ENCODE measurements around the gene INSYN2B.

GRCh38 chr5:169989365-169989764 lies 9.1 kb upstream of the INSYN2B start:
- TF ChIP-seq, protein P1, sequence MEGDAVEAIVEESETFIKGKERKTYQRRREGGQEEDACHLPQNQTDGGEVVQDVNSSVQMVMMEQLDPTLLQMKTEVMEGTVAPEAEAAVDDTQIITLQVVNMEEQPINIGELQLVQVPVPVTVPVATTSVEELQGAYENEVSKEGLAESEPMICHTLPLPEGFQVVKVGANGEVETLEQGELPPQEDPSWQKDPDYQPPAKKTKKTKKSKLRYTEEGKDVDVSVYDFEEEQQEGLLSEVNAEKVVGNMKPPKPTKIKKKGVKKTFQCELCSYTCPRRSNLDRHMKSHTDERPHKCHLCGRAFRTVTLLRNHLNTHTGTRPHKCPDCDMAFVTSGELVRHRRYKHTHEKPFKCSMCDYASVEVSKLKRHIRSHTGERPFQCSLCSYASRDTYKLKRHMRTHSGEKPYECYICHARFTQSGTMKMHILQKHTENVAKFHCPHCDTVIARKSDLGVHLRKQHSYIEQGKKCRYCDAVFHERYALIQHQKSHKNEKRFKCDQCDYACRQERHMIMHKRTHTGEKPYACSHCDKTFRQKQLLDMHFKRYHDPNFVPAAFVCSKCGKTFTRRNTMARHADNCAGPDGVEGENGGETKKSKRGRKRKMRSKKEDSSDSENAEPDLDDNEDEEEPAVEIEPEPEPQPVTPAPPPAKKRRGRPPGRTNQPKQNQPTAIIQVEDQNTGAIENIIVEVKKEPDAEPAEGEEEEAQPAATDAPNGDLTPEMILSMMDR (IDR thresholded peaks at IDR 0.05), result no peak
- TF ChIP-seq POLR2A (IDR thresholded peaks at IDR 0.05), result no peak

All from adrenal gland (tissue), 5 donors.